AG09319 (cell line): Measurements from ENCODE around the gene MYO3B.

Source experiments
- DNase-seq: peaks from one replicate; pipeline ENCODE4 v3.0.0-alpha.2; 2010; ENCODE audit warnings: low read depth; ENCODE audit errors: extremely low read depth
- CTCF ChIP-seq: IDR thresholded peaks from 2 replicates; pipeline ENCODE4 v1.5.1; 2011; ENCODE audit warnings: low read depth, mild to moderate bottlenecking, inconsistent platforms, low read length, moderate library complexity

Gene MYO3B

GRCh38 chr2:170264522-170264860 lies 86.5 kb downstream of the MYO3B start:
- no peak for DNase-seq
- TF ChIP-seq CTCF: no peak

- TF ChIP-seq CTCF: no peak
These were observed 86.9 kb downstream of the MYO3B start for GRCh38 chr2:170264865-170265264.

GRCh38 chr2:170265321-170265720 lies 87.4 kb downstream of the MYO3B start:
- no peak for DNase-seq
- no peak for TF ChIP-seq CTCF

More at GRCh38 chr2:170264865-170265264, 86.9 kb downstream of the MYO3B start:
- DNase-seq: no peak

- DNase-seq: no peak
- no peak for TF ChIP-seq CTCF
These were observed 88.4 kb downstream of the MYO3B start for GRCh38 chr2:170266358-170266757.

GRCh38 chr2:170267071-170267470 lies 89.1 kb downstream of the MYO3B start:
- no peak for DNase-seq
- TF ChIP-seq CTCF: no peak

GRCh38 chr2:170270278-170270864 lies 92.4 kb downstream of the MYO3B start:
- DNase-seq: no peak
- TF ChIP-seq CTCF: no peak

GRCh38 chr2:170271340-170271739 lies 93.4 kb downstream of the MYO3B start:
- TF ChIP-seq CTCF: no peak
- DNase-seq: no peak
